Measurements from ENCODE around the gene VLDLR.

Gene VLDLR

DNA sequence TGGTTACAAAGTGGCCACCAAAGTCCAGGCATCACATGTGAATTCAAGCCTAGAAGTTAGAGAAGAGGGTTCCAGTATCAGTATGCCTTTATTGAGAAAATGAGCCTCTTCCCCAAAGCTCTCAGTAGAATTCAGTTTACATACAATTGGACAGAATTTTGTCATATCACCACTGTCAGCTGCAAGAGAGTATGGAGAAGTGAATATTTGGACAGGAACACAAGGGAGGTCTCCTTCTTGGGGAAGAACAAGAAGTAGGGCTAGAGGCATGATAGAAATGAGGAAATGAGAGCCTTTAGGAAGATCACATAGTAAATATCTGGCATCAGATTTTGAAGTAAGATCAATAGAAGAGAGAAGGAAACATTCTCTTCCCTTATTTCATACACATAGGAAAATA lies 27.8 kb upstream of the VLDLR start:
- Histone ChIP-seq H3K4me3 (no peak overlapping the region), H3K27ac (no peak overlapping the region), H3K9me3 (peaks cover 0 to 25% (median 7%) of the 10 kb centered on the region in 3 donors), H3K27me3 (no peaks in the 10 kb centered on the region), H3K4me1 (no peaks in the 10 kb centered on the region), H3K36me3 (peaks cover 0 to 11% (median 6%) of the 10 kb centered on the region in 3 donors)
- intact Hi-C loops (cut with DNase I; ENCODE audit: low total_unique reads) = no loop called here
- DNase-seq = no peak
- TF ChIP-seq, protein P1, sequence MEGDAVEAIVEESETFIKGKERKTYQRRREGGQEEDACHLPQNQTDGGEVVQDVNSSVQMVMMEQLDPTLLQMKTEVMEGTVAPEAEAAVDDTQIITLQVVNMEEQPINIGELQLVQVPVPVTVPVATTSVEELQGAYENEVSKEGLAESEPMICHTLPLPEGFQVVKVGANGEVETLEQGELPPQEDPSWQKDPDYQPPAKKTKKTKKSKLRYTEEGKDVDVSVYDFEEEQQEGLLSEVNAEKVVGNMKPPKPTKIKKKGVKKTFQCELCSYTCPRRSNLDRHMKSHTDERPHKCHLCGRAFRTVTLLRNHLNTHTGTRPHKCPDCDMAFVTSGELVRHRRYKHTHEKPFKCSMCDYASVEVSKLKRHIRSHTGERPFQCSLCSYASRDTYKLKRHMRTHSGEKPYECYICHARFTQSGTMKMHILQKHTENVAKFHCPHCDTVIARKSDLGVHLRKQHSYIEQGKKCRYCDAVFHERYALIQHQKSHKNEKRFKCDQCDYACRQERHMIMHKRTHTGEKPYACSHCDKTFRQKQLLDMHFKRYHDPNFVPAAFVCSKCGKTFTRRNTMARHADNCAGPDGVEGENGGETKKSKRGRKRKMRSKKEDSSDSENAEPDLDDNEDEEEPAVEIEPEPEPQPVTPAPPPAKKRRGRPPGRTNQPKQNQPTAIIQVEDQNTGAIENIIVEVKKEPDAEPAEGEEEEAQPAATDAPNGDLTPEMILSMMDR (IDR thresholded peaks at IDR 0.05) = no peak

DNA sequence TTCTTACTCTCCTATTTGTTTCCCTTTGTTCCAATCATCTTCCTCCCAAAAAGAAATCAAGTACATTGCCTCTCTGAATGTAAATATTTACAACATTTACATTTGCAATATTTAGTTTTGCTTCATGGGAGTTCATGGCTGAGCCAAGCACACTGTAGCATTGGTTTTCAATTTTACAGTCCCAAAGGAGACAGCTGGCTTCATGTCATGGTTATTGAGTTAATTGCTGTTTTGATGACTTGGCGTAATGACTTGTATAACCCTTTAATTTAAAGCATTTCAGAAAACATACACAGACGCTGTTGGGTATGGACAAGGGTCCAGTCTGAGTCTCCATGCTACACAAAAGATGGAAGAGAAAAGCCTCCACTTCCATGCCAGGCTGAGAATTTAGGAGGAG lies 25.6 kb upstream of the VLDLR start:
- no peaks in the 10 kb centered on the region for H3K27me3 ChIP-seq
- H3K36me3 ChIP-seq = peaks cover 0 to 11% (median 6%) of the 10 kb centered on the region in 3 donors
- peaks cover 0 to 22% (median 7%) of the 10 kb centered on the region in 3 donors for H3K9me3 ChIP-seq
- H3K27ac ChIP-seq = no peak overlapping the region
- DNase-seq = no peak
- intact Hi-C loops (cut with DNase I; ENCODE audit: low total_unique reads) = no loop called here
- TF ChIP-seq, protein P1 (IDR thresholded peaks at IDR 0.05) = no peak
- H3K4me1 ChIP-seq = no peaks in the 10 kb centered on the region
- no peak overlapping the region for H3K4me3 ChIP-seq

DNA sequence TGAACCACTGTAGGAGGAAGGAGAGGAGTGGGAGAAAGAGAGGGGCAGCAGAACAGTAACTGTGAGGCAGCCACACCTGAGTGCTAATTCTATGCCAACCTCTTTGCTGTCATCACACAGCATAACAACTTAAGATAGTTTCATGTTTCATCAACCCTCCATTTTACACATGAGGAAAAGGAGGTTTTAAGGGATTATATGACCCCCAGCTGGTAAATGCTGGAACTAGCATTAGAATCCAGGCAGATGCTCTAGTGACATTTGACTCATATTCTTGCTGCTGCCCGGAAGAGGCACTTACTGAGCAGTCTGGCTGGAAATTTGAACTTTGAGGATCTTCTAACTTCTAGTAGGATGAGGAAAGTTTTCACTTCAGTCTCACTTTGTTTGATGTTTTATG lies 24.1 kb upstream of the VLDLR start:
- Histone ChIP-seq H3K27me3 (no peaks in the 10 kb centered on the region), H3K9me3 (peaks cover 0 to 8% (median 0%) of the 10 kb centered on the region in 3 donors), H3K4me1 (peaks cover 0 to under 1% (median under 1%) of the 10 kb centered on the region in 4 donors), H3K27ac (no peak overlapping the region), H3K4me3 (no peak overlapping the region), H3K36me3 (peaks cover 0 to 8% (median 6%) of the 10 kb centered on the region in 3 donors)
- intact Hi-C loops (cut with DNase I; ENCODE audit: low total_unique reads) = no loop called here
- DNase-seq = no peak
- TF ChIP-seq, protein P1 (IDR thresholded peaks at IDR 0.05) = no peak

DNA sequence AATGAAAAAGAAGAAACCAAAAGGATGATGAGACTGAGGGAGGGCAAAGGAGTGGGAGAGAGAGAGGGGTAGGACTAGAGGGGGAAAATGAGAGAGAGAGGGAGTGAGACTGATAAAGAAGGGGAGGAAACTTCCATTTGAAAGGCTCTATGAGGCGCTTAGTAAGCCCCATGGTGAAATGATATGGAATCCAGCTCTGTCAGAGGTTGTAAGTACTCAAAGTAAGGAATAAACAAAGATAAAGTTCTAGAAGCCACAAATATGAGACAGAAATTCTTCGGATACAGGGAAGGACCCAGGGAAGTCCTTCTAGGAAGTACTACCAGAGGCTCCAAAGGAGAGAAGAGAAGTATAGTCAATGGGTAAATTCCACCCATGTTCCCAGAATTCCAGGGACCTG lies 21.7 kb upstream of the VLDLR start:
- intact Hi-C loops (cut with DNase I; ENCODE audit: low total_unique reads) = no loop called here
- TF ChIP-seq, protein P1 (IDR thresholded peaks at IDR 0.05) = no peak
- DNase-seq = no peak

DNA sequence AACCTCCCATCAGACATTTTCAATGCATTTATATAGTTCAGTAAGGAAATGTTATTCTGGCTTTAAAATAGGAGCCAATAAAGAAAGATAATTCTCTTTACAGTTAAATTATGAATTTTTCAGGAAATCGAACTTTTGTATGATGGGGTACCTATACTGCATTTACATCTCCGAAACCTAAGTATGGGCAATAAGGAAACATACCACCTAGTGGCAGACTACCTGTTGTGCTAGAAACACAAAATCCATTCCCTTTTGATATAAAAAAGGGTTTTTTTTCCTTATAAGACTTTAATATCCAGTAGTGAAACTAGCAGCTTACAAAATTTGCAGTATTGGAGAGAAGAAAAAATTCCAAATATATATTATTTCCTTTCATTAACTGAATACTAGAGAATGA lies 21.3 kb upstream of the VLDLR start:
- TF ChIP-seq, protein P1 (IDR thresholded peaks at IDR 0.05) = no peak
- Histone ChIP-seq H3K9me3 (no peaks in the 10 kb centered on the region), H3K36me3 (no peaks in the 10 kb centered on the region), H3K27ac (no peak overlapping the region), H3K4me3 (no peak overlapping the region), H3K27me3 (no peaks in the 10 kb centered on the region), H3K4me1 (peaks cover 0 to 8% (median 2%) of the 10 kb centered on the region in 4 donors)
- intact Hi-C loops (cut with DNase I; ENCODE audit: low total_unique reads) = no loop called here
- DNase-seq = no peak

More for the DNA sequence above, 21.7 kb upstream of the VLDLR start:
- Histone ChIP-seq H3K27ac (no peak overlapping the region), H3K36me3 (no peaks in the 10 kb centered on the region), H3K4me3 (no peak overlapping the region), H3K27me3 (no peaks in the 10 kb centered on the region), H3K9me3 (no peaks in the 10 kb centered on the region), H3K4me1 (peaks cover 0 to 8% (median 2%) of the 10 kb centered on the region in 4 donors)
